HG02763 (cell line): Measurements from ENCODE around the gene AOAH.
A peak's percentile ranks its signal among the peaks of the same experiment; 100 is the strongest.

Experiments
- ATAC-seq: cut with Tn5 transposase; IDR thresholded peaks from one replicate; pipeline ENCODE4 v1.9.1; 2021; ENCODE audit warnings: mild to moderate bottlenecking, moderate library complexity; ENCODE audit not compliant: unreplicated experiment

The AOAH gene

DNA sequence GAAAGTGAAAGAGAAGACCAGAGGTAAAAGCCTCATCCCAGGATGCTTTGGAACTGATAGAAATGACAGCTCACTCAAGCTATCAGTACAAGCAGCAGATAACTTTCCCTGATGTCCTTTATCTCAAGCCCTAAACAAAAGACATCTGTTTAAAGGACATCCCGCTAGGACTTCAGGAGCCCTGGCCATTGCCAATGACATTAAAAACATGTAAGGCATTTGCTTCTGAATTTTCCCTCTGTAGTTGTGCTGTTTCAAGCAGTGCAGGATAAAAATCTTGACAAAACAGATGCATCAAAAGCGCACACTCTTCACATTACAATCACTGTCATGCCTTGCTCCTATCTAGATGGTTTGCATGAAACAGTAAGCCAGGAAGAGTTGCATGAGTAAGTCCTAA lies 159.8 kb downstream of the AOAH start:
- no peak for ATAC-seq

DNA sequence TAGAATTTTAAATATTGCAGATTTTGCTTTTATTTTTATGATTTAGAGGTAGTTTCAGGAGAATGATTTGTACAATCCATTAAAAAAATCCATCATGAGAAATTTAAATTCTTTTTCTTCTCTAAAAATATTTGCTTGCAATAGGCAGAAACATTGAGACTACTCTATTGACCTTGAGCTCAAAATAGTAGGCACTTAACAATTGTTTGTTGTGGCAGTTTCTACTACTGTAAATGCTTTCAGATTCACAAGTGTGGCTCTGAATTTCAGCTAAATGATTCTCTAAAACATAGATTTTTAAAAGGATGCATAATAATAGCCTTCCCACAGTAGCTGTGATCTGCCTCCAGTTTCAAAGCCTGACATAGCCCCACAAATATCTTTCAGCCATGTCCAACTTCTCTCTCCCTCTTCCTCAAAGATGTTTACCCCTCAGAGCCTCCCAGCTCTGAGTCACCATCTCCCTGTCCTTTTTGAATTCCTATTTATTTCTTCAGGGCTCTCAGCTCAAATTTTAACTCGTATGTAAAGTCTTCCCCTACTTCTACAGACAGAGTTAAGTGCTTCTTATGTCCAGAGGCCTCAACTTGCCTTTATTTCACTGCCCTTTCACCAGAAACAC lies 160.5 kb downstream of the AOAH start:
- no peak for ATAC-seq

DNA sequence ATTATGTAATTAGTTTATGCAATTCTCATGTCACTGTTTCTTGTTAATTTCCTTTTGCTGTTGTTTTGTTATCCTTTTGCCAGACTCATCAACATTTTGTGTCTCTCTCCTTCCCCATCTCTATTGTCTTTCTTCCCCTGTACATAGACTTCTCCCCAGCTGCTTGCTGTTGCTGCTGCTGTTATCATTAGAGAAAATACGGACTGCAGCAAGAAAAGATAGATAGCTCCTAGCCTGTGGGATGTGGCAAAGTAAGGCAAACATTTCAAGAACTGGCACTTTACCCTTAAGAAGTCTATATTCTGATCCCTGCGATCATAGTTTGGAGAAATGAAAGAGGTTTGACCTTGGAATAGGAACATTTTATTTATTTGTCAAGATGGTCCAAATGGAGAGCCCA lies 162.2 kb downstream of the AOAH start:
- no peak for ATAC-seq

DNA sequence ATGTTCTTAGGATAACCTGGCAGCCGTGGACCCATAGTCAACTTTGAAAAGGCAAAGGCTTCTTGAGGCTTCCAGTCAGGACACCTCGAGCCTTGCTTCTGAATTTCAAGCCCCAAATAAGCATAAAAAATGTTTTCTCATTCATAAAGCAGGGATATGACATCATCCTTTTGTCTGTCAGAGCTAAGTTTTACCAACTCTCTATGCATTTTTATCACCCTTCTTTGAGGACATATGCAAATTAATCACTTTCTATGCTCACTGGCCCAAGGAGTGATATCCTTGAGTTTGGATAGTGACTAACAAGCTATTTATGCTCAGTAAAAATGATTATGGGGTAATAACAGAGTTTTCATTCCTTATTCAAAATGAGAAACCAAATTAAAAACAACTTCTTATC lies 175.3 kb downstream of the AOAH start:
- ATAC-seq = no peak

DNA sequence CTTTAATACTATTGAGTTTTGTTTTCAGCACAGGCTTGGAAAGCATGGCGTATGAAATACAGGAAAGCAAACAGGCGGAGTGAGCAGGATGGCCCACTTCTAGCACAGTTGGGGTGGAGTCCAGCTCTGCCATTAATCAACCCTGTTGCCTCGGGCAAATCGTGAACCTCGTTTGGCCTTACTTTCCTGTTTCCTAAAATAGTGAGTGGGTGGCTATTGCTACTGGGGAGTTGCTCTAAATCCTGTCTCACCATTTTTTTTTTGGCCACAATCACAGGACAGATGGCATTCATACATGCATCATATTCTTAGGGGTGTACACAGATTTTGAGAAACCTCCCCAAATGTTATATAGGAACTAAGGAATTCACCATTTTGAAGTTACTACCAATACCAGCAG lies 176.9 kb downstream of the AOAH start:
- ATAC-seq = no peak

DNA sequence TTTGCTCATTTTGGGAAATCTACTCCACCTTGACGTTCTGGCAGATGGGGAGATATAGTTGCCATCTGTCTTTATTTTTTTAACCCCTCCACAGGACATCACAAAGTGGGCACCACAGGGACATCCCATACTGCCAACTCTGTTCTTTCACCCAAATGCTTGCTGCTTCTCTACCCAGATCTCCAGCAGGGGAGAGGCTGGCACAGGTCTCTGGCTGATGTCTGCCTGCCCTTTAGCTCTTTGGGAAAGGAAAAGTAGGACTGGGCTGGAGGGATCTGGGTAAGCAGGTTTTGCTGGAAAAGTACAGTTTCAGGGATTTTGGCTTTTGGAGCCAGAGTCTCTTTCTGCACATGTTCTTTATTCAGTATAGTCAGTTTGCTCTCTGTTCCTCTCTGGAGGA lies 178.0 kb downstream of the AOAH start:
- ATAC-seq = no peak

DNA sequence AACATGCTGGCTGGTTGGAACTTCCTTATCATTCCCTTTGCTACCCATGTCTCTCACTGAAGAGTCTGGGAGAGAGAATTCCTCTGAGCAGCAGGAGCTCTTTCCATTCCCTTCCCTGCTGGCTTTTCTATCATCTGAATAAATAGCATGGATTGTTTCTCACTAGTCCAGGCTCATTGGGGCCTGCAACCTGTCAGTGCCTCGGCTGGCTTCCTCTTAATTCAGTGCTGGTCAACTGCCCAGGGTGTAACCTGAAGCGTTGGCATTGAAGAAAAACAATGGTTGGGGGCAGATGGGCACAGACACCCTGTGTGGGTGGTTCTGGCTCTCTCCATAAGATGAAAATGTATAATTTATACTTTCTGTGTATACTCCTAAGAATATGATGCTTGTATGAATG lies 179.0 kb downstream of the AOAH start:
- ATAC-seq = no peak

DNA sequence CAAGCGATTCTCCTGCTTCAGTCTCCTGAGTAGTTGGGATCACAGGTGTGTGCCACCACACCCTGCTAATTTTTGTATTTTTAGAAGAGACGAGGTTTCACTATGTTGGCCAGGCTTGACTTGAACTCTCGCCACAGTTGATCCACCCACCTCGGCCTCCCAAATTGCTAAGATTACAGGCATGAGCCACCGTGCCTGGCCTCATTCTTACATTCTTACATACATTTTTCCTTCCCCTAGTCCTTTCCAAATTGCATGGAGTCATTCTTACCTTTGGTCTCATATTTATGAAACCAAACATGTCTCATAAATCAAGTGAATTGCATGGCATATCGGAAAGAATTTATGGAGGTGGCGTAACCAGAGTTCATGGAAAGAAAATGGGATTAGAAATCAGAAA lies 186.2 kb downstream of the AOAH start:
- ATAC-seq = no peak

DNA sequence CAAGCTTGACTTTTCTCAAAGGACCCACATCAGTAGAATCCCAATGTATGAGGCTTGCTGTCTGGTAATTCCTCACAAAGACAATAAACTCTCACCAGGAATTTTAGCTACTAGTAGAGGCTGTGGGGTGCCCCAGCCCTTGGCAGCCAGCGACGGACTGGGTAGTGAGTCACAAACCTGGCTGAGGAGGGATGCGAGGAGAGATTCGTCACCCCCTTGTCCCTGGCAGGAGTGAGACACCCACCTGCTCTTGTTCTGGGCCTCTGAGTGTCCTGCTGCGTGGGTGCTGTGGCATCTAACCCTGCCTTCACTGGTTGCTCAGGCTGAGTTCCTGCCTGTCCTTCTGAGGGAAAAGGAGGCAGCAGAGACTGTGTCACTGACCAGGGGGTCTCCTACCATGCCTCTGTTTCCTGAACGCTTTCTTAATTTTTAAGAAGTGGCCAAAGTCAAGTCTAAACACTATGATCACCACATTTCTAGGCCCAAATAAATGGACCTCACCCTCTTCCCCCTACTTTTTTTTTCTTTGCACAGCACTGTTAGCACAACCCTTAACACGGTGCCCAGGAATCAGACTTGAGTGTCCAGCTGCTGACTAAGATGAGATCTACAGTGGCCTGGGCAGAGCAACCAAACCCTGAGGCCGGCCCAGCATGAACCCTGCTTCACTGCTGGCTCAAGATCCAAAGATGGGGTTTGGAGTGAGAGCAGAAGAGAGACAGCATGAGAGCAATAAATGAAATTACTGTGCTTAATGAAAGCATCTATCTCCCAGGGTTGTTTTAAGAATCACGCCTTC lies 188.2 kb downstream of the AOAH start:
- ATAC-seq = no peak

DNA sequence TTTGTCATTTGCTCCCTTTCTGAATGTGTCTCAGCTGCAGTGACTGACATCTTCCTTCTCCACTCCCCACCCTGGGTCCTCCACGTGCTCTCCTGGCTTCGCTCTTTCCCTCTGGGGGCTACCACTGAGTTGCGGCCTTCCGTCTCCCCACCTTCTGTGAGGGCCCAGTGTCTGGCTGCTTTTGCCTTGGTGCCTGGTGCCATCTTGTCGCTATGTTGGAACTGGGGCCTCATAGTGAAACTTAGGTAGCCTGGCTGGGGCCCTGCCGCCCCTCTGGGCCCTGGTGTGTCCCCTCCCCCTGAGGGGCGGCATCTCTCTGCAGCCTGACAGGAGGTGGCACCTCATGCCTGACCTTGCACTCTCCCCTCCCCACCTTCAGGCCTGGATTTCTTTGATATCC lies 190.6 kb downstream of the AOAH start:
- ATAC-seq = no peak

DNA sequence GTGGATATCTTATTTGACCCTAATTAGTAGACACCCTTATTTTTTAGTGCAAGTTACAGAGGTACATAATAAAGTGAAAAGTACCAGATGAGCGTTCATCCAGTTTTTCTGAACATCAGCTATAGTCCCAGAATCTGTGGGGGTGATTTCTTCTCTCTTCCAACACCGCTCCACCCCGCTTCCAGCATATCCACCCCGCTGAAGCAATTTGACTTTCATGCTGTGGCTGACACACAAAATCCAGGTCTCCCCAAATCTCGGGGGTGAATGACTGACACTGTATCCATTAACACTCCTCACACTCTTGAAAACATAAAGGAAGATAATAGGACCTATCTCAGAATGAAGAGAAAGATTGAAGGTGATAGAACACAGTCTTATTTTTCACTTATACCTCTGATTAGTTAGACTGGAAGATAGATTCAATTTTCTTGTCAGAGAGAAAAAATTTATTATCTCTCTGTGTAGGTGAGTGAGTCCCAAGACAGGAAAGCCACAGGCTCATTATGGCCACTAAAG lies 191.3 kb downstream of the AOAH start:
- ATAC-seq = no peak

DNA sequence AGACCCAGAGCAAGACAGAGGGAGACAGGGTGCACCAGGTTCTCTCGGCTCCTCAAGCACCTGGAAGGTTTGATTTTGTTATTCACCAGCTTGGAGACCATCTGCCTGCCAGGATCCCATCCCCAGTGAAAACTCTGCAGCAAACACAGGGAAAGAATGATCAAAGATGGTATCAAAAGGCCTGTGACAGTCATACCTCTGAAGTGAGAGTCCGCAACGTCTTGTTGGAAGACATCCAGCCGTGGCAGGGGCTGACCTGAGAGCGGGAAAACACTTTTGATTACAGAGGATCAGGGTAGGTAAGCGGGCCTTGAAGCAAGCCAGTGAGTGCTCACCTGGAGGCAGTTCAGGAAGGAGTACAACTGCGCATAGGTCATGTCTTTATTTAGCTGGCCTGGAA lies 192.3 kb downstream of the AOAH start:
- ATAC-seq = no peak

DNA sequence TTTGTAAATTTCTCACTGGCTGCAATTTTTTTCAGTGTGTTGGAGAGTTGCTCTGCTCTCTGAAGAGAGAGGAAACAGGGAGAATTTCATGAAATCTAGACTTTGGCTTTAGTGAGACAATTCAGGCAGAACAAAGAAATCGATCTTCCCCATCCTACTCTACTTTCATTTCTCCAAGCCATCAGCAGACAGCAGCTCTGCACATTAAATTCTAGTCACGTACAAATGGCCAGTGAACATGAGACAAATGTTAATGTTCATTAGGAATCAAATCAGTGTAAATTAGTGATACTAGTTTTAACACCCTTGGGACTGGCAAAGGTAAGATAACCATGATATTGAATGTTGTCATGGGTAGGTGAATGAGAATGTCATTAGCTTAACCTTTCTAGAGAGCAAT lies 193.8 kb downstream of the AOAH start:
- no peak for ATAC-seq

DNA sequence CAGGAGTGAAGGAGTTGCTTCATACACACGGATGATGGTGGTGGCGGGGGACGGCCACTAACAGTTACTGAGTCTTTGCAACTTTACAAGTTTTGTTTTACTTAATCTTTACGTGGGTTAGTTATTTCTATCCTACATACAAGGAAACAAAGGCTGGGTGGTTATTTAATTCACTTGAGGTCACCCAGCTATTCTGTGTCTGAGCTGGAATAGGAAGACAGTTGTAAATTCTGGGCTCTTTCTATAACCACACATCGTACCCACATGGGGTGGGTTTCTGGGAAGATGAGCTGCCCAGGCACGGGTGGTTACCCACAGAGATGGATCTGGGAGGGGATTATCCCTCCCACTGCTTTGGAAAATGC lies 196.8 kb downstream of the AOAH start:
- no peak for ATAC-seq

DNA sequence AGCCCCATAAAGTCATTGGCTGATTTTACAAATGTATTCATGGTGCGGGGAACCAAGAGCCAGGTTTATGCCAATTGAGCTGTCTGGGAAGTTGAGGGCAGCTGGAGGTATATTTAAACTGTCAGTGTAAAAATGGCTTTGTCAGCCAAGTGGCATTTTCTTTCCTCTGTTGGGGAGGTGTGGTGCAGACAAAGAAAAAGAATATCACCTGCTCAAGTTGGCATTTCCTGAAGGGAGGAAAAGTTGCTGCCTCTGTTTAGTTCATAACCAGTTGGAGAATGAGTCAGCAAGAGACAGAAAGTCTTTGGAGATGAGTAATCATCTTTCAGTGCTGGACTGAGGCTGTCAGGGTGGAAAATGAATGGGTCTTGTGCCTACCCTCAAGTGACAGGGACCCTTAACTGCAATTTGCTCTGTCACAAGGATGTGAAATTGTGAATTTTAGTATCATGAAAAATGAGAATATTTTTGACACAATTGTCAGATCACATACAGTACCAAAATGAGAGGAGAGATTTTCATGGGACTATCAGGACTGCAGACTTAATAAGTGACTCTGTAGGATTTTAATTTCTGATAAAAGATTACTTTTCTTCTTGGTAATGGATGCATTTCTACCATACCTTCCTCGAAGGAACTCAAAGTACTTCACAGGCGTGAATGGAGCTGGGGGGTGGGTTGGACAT lies 197.3 kb downstream of the AOAH start:
- peak; percentile 61 for ATAC-seq

DNA sequence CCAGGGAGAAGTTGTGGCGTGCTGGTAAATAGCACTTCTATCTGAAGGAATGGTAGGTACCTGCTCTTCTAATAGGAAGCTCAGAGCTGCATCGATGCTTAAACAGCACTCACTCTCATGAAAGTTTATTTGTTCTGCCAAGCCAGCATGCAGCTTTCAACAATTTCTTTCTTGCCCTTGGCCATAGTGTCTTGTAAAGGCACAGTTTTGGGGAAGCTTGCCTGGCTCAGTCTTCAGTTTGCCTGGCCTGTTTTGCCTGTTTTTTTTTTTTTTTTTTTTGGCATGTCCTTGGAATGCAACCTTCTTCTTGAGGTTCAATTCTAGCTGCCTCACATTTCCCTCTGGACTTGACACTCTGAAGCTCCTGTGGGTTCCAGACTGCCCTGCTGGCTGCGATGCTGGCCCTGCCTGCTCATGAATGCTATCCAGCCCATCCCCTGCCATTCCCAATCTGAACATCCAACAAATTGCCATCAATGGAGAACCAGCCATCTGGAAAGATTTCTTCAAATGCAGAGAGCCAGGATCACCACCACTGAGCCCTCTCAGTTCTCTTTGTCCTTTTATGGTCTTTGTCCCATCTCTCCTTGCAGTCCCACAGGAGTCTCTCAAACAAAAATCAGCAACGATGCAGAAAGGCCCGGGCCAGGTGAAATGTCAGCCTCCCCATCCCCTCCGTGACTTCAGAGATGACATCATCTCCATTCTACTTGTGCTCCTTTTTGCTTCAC lies 200.8 kb downstream of the AOAH start:
- no peak for ATAC-seq

DNA sequence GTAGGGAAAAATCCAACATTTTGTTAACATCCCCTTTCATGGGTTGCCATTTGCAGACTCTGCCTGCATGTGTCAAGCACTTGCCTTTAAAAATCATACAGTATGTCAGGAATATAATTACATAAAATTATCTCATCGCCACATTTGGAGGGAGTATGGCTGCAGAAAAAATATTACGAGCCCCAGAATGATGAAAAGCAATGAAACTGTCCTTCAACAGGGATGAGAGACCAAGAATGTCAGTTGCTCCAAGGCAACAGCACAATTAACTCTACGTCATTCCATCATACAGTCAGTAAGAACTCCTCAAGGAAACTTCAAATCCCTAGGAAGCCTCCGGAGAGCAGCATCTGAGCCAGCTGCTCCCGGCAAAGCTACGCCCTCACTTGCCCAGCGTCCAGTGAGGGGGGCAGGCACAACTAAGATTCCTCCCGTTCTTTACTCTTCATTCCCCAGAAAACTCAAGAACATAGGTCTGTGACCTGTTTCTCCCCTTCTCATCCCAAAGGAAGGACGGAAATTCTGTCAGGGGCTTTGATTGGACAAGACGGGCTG lies 201.8 kb downstream of the AOAH start:
- no peak for ATAC-seq

DNA sequence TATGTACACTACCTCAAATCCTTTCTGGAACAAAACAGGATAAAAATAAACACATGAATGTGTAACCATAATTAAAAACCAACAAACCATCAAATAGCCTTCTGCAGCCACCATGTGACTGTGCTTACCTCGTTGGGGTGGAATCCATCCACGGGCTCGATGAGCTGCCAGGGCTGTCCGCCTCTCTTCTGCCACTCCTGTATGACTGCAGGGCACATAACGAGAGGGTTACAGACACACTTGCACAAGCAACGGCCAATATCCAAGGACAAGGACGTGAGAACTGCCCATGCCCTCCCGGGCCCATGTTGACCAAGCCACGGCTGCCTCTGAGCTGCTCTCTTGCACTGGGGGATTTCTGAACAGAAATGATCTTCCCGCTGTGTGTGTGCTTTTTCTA lies 202.4 kb downstream of the AOAH start:
- ATAC-seq = no peak

DNA sequence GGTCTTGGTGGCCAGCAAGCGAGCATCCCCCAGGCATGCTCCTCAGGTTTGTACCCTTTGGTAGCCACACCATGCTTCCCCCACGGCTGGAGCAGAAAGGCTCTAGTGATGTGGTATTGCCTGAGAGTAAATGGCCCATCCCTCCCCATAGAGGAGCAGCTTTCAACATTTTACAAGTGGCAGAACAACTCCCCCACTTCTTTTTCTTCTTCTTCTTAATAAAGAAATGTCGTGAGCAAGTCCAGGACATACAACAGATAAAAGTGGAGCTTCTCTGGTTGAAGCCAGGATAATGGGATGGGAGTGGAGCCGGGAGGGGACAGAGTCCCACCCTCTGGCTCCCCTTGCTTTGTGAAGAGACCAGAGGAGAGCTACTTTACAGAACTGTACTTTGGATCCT lies 203.2 kb downstream of the AOAH start:
- ATAC-seq = no peak

DNA sequence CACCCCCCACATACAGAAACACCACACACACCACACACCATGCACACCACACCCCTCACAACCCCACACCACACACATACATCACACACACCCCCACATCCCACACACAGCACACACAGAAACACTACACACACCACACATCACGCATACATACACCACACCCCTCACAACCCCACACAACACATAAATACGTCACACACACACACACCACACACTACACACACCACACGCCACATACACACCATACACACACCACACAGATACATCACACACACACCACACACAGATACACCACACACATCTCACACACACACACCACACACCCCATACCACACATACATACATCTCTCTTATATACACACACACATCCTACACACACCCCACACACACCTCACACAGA lies 208.4 kb downstream of the AOAH start:
- no peak for ATAC-seq
